HG03520 (cell line): ENCODE results near the gene PTPRO.

ENCODE experiments used
- ATAC-seq: cut with Tn5 transposase; IDR thresholded peaks from one replicate; pipeline ENCODE4 v1.9.1; 2021; ENCODE audit warnings: mild to moderate bottlenecking, moderate library complexity; ENCODE audit not compliant: unreplicated experiment

Gene PTPRO

GRCh38 chr12:15346488-15346887, 24.2 kb downstream of the PTPRO start:
- no peak for ATAC-seq

GRCh38 chr12:15350643-15351042, 28.3 kb downstream of the PTPRO start:
- no peak for ATAC-seq

GRCh38 chr12:15355766-15356165, 33.5 kb downstream of the PTPRO start:
- no peak for ATAC-seq

GRCh38 chr12:15356951-15357364, 34.6 kb downstream of the PTPRO start:
- no peak for ATAC-seq

GRCh38 chr12:15364221-15365160, 42.2 kb downstream of the PTPRO start:
- ATAC-seq, result no peak

- no peak for ATAC-seq
Observed at GRCh38 chr12:15368812-15369211, 46.5 kb downstream of the PTPRO start.

- no peak for ATAC-seq
Observed at GRCh38 chr12:15372352-15372751, 50.0 kb downstream of the PTPRO start.

GRCh38 chr12:15387772-15388171, 65.5 kb downstream of the PTPRO start:
- ATAC-seq, result no peak

GRCh38 chr12:15389561-15389960, 67.3 kb downstream of the PTPRO start:
- no peak for ATAC-seq

- ATAC-seq, result no peak
Observed at GRCh38 chr12:15393037-15393436, 70.7 kb downstream of the PTPRO start.

- no peak for ATAC-seq
Observed at GRCh38 chr12:15393995-15394394, 71.7 kb downstream of the PTPRO start.

GRCh38 chr12:15404485-15404884, 82.2 kb downstream of the PTPRO start:
- ATAC-seq, result no peak

- no peak for ATAC-seq
Observed at GRCh38 chr12:15405606-15406005, 83.3 kb downstream of the PTPRO start.

GRCh38 chr12:15407025-15407424, 84.7 kb downstream of the PTPRO start:
- no peak for ATAC-seq

- ATAC-seq, result no peak
Observed at GRCh38 chr12:15411842-15412241, 89.5 kb downstream of the PTPRO start.

GRCh38 chr12:15417691-15418090, 95.4 kb downstream of the PTPRO start:
- ATAC-seq, result no peak

- ATAC-seq, result no peak
Observed at GRCh38 chr12:15423629-15424028, 101.3 kb downstream of the PTPRO start.

- no peak for ATAC-seq
Observed at GRCh38 chr12:15427913-15428312, 105.6 kb downstream of the PTPRO start.

GRCh38 chr12:15428632-15429031, 106.3 kb downstream of the PTPRO start:
- no peak for ATAC-seq

GRCh38 chr12:15429262-15429661, 107.0 kb downstream of the PTPRO start:
- ATAC-seq, result no peak

GRCh38 chr12:15435597-15435996, 113.3 kb downstream of the PTPRO start:
- no peak for ATAC-seq

GRCh38 chr12:15439459-15439858, 117.2 kb downstream of the PTPRO start:
- ATAC-seq, result no peak

- no peak for ATAC-seq
Observed at GRCh38 chr12:15443050-15443449, 120.7 kb downstream of the PTPRO start.
